Measurements from ENCODE around the gene KIZ.

KIZ gene

DNA sequence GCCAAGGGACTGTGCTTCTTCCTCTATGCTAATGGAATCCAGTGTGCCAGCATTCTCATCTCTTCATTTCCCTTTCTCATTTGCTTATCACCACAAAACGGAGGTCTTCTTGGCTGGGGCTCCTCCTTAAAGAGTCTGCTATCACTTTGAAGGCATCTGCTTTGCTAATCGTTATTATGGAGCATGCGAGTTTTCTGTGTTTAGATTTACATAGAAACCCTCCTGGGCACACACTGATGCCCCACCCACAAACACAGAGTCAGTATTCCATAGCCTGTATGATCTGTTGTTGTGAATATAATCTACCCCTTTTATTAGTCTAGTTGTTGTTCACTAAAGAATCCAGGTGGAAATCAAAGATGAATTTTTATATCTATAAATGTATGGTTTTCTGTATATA lies 93.8 kb downstream of the KIZ start:
- TF ChIP-seq, protein P1, sequence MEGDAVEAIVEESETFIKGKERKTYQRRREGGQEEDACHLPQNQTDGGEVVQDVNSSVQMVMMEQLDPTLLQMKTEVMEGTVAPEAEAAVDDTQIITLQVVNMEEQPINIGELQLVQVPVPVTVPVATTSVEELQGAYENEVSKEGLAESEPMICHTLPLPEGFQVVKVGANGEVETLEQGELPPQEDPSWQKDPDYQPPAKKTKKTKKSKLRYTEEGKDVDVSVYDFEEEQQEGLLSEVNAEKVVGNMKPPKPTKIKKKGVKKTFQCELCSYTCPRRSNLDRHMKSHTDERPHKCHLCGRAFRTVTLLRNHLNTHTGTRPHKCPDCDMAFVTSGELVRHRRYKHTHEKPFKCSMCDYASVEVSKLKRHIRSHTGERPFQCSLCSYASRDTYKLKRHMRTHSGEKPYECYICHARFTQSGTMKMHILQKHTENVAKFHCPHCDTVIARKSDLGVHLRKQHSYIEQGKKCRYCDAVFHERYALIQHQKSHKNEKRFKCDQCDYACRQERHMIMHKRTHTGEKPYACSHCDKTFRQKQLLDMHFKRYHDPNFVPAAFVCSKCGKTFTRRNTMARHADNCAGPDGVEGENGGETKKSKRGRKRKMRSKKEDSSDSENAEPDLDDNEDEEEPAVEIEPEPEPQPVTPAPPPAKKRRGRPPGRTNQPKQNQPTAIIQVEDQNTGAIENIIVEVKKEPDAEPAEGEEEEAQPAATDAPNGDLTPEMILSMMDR (IDR thresholded peaks at IDR 0.05; ENCODE audit: borderline replicate concordance, insufficient read depth, low read depth, low read length): no peak
- H3K4me3 ChIP-seq (ENCODE audit: low read depth, low read length): no peak overlapping the region

DNA sequence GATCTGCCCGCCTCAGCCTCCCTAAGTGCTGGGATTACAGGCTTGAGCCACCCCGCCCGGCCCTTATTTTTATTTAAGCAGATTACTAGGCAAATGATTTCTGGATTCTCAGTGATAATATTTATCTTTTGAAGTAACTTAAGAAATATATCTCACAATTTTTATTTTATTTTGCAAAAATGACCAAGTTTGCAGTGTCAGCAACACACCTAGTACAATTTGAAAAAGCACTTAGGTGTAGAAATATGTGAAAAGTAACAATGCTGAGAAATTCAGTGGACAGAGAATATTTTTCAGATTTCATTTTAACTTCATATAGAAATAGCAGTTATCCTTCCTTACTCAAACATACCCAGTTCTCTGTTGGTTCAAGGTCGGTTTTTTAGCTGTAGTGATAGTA lies 98.3 kb downstream of the KIZ start:
- no peak overlapping the region for H3K4me3 ChIP-seq (ENCODE audit: low read depth, low read length)
- TF ChIP-seq, protein P1 (IDR thresholded peaks at IDR 0.05; ENCODE audit: borderline replicate concordance, insufficient read depth, low read depth, low read length): no peak

DNA sequence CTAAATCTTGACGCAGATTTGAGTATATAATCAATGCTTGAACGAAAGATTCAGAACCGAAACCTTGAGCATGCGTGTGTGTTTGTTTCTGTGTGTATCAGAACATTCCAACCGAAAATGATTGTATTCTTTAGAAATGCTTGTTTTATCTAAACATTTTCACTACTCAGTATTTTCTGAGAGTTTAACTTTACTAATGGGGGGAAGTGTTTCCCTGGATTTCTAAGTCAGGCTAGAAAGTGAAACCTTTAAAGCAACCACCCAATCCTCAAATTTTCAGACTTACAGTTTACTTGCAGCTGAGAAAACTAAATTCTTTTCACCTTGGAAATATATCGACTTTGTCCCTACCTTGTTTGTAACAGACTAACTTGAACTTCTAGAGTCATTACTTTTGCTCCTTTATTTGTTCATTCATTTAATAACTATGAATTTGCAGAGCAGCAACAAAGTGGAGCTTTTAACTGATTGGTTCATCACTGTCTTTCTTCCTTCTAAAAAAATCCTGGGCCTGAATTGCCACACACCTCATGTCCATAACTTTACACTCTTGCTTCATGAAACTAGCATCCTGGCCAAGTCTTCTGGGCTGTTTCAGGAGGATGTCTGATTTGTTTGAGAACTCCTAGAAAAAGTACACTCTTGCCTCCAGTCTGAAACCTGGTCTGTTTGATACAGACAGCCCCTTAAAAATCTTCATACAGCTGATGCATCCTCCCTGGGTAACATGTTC lies 99.5 kb downstream of the KIZ start:
- H3K4me3 ChIP-seq (ENCODE audit: low read depth, low read length): no peak overlapping the region
- TF ChIP-seq, protein P1 (IDR thresholded peaks at IDR 0.05; ENCODE audit: borderline replicate concordance, insufficient read depth, low read depth, low read length): no peak

DNA sequence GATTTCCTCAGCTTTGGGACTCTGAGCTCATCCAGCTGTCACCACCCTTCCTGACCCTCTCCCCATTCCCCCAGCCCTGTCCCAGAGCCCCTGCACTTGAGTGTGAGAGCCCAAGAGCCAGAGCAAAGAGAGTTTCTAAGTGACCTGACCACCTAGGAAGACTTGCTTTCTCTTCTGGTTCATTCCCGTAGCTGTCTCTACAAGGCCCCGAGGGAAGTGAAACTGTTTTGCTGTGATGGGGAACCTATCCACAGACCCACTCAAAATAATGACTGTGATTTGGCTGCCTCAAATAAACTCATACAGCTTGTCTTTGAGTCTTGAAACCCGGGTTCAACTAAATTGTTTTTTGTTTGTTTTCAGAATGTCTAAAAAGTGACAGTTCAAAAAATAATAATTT lies 102.6 kb downstream of the KIZ start:
- H3K4me3 ChIP-seq (ENCODE audit: low read depth, low read length): no peak overlapping the region
- TF ChIP-seq, protein P1 (IDR thresholded peaks at IDR 0.05; ENCODE audit: borderline replicate concordance, insufficient read depth, low read depth, low read length): no peak

DNA sequence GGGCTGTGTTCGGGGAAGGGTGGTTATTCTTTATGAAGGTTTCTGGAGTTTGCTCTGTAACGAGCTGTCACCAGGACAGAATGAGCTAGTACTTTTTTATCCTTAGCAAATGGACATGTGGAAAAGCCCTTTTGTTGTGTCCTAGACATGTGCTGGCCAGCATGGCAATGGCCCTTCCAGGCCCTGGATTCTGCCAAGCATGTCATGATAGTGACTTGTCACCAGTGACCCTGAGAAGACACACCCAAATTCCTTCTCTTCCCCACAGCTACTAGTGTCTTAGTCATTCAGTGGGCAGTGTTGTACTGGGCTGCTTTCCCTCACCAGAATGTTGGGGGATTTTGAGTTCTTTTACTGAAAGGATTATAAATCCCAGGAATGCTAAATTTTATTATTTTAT lies 103.3 kb downstream of the KIZ start:
- TF ChIP-seq, protein P1 (IDR thresholded peaks at IDR 0.05; ENCODE audit: borderline replicate concordance, insufficient read depth, low read depth, low read length): no peak
- no peak overlapping the region for H3K4me3 ChIP-seq (ENCODE audit: low read depth, low read length)

DNA sequence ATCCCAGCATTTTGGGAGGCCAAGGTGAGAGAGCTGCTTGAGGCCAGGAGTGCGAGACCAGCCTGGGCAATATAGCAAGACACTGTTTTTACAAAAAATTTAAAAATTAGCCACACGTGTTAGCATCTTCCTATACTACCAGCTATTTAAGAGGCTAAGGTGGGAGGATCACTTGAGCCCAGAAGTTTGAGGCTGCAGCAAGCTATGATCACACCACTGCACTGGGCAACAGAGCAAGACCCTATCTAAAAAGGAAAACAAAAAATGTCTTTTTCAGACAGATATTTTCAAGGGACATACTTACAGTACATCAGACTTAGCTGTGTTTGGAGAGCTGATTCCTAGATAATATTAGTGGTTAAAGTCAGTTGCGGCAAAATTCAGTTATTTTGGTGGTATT lies 104.3 kb downstream of the KIZ start:
- TF ChIP-seq, protein P1 (IDR thresholded peaks at IDR 0.05; ENCODE audit: borderline replicate concordance, insufficient read depth, low read depth, low read length): no peak
- no peak overlapping the region for H3K4me3 ChIP-seq (ENCODE audit: low read depth, low read length)

DNA sequence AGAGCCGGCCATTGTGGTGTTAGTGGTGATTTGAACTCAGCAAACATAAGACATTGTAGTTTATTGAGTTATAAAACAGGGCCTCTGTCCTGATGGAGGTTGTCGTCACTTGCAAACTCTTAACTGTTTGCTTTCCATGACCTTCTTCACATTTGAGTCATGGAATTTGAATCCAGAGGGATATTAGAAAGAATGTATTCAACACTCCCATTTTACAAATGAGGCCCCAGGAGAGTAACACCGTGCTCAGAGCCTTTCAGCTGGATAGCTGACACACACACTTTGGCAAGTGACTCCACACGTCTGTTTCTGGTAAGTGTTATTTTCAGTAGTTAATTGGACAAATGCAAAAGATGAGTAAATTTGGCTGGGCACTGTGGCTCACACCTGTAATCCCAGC lies 104.8 kb downstream of the KIZ start:
- TF ChIP-seq, protein P1 (IDR thresholded peaks at IDR 0.05; ENCODE audit: borderline replicate concordance, insufficient read depth, low read depth, low read length): no peak
- H3K4me3 ChIP-seq (ENCODE audit: low read depth, low read length): no peak overlapping the region

Measured in GM12875 (cell line).